ENCODE results near the gene TMEM106B.
"Not testable (repeated sequence)": the region's sequence is repeated elsewhere in the genome, so short reads cannot be mapped to it uniquely, and the experiment has no call there.

Gene TMEM106B

DNA sequence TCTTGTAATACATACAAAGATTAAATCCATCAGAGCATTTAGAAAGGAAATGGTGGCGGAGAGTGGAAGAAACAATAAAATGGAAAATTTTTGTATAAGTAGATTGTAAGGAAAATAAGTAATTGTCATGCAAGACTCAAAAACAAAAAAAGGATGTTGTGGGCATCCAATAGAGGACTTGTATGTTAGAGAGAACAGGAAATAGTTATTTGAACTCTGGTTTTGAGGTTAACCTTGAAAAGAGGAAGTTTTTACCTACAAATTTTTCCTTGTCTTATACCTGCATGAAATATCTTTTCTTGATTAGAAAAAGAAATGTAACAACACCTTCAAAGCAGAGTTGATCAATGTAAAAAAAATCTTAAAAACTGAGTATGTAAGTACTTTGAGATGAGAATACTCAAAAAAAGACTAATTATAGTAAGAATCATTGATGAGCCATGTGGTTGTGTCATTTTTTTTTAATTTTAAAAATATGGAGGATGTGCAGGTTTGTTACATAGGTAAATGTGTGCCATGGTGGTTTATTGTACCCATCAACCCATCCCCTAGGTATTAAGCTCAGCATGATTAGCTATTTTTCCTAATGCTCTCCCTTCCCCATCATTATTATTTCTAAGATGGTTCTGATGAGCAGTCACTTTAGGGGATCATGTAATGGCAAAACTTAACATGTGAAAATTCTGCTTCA is 11.9 kb downstream of the TMEM106B start:
- peak overlapping the region; percentile 30 for H3K4me2 ChIP-seq (ENCODE audit: low read length)
- peaks cover 25% of the 10 kb centered on the region for H3K4me1 ChIP-seq (ENCODE audit: control insufficient read depth, low read length)

DNA sequence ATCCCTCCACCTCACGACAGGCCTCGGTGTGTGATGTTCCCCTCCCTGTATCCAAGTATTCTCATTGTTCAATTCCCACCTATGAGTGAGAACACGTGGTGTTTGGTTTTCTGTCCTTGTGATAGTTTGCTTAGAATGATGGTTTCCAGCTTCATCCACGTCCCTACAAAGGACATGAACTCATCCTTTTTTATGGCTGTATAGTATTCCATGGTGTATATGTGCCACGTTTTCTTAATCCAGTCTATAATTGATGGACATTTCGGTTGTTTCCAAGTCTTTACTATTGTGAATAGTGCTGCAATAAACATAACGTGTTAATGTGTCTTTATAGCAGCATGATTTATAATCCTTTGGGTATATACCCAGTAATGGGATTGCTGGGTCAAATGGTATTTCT is 13.9 kb downstream of the TMEM106B start:
- H4K20me1 ChIP-seq (ENCODE audit: control insufficient read depth, insufficient read depth, low read depth, low read length); H3F3A ChIP-seq (ENCODE audit: control insufficient read depth, insufficient read depth); H3K9me2 ChIP-seq (replicated peaks; ENCODE audit: control insufficient read depth, low read length); H3K27ac ChIP-seq (ENCODE audit: low read depth, low read length); H3K4me3 ChIP-seq (ENCODE audit: low read length); H3K27me3 ChIP-seq (ENCODE audit: control insufficient read depth, low read length); H3K4me2 ChIP-seq (ENCODE audit: low read length); H3K79me2 ChIP-seq (ENCODE audit: control insufficient read depth, low read length); H3K9me3 ChIP-seq (ENCODE audit: control insufficient read depth, insufficient read depth, low read length): not testable (repeated sequence)
- H3K36me3 ChIP-seq (ENCODE audit: control insufficient read depth, low read length) = peaks cover 27% of the 10 kb centered on the region
- peaks cover 25% of the 10 kb centered on the region for H3K4me1 ChIP-seq (ENCODE audit: control insufficient read depth, low read length)

More for the DNA sequence above, 11.9 kb downstream of the TMEM106B start:
- no peaks in the 10 kb centered on the region for H3K27me3 ChIP-seq (ENCODE audit: control insufficient read depth, low read length)
- no peaks in the 10 kb centered on the region for H3F3A ChIP-seq (ENCODE audit: control insufficient read depth, insufficient read depth)
- TF ChIP-seq, protein P1, sequence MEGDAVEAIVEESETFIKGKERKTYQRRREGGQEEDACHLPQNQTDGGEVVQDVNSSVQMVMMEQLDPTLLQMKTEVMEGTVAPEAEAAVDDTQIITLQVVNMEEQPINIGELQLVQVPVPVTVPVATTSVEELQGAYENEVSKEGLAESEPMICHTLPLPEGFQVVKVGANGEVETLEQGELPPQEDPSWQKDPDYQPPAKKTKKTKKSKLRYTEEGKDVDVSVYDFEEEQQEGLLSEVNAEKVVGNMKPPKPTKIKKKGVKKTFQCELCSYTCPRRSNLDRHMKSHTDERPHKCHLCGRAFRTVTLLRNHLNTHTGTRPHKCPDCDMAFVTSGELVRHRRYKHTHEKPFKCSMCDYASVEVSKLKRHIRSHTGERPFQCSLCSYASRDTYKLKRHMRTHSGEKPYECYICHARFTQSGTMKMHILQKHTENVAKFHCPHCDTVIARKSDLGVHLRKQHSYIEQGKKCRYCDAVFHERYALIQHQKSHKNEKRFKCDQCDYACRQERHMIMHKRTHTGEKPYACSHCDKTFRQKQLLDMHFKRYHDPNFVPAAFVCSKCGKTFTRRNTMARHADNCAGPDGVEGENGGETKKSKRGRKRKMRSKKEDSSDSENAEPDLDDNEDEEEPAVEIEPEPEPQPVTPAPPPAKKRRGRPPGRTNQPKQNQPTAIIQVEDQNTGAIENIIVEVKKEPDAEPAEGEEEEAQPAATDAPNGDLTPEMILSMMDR (IDR thresholded peaks at IDR 0.05; ENCODE audit: low read depth, low read length, poor library complexity, severe bottlenecking) = no peak
- TF ChIP-seq EZH2phosphoT487 (IDR thresholded peaks at IDR 0.05; ENCODE audit: borderline replicate concordance, low read length) = no peak
- H3K27ac ChIP-seq (ENCODE audit: low read depth, low read length) = peak overlapping the region; percentile 21
- H3K9me2 ChIP-seq (replicated peaks; ENCODE audit: control insufficient read depth, low read length) = no peaks in the 10 kb centered on the region; the same call in 1 of the 2 replicates
- H3K4me3 ChIP-seq (ENCODE audit: low read length) = no peak overlapping the region
- peaks cover 36% of the 10 kb centered on the region for H3K36me3 ChIP-seq (ENCODE audit: control insufficient read depth, low read length)
- no peaks in the 10 kb centered on the region for H3K79me2 ChIP-seq (ENCODE audit: control insufficient read depth, low read length)
- no peaks in the 10 kb centered on the region for H4K20me1 ChIP-seq (ENCODE audit: control insufficient read depth, insufficient read depth, low read depth, low read length)
- H3K9me3 ChIP-seq (ENCODE audit: control insufficient read depth, insufficient read depth, low read length) = no peaks in the 10 kb centered on the region

DNA sequence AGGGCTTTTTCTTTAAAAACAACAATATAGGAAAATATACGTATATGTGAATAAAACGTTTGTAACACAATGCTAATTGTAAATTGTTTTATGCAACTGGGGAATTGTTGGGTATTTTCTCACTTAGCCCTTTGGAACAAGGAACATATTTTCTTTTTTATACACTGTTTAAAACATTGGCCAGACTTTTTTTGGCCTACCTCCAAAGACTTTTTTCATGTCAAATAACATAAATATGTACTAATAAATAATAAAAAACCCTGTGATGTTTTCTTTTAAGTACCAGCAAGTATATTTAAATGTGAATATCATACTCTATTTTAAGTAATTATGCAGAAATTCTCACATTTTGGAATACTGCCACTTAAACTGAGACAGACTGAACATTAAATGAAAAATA is 15.7 kb downstream of the TMEM106B start:
- no peak overlapping the region for H3K4me2 ChIP-seq (ENCODE audit: low read length)
- H3F3A ChIP-seq (ENCODE audit: control insufficient read depth, insufficient read depth) = no peaks in the 10 kb centered on the region
- H3K36me3 ChIP-seq (ENCODE audit: control insufficient read depth, low read length) = peaks cover 16% of the 10 kb centered on the region

DNA sequence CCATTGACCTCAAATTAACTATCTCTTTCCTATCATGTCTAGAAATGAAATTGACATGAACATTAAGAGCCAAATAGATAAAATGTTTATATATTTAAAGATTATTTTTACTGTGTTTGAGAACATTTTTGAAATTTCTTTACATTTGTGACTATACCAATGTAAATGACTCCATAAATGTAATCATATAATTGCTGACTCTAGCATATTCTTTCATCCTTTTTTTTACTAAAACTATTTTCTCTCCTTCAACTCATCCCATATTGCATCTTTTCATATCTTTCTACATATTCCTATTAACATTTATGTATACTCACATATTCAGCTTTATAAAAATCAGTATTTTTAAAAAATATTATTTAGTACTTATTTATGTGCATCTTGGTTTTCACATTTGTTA is 16.9 kb downstream of the TMEM106B start:
- no peak overlapping the region for H3K27ac ChIP-seq (ENCODE audit: low read depth, low read length)
- H3K4me1 ChIP-seq (ENCODE audit: control insufficient read depth, low read length) = peaks cover 5% of the 10 kb centered on the region
- H3K27me3 ChIP-seq (ENCODE audit: control insufficient read depth, low read length) = no peaks in the 10 kb centered on the region
- H3K4me2 ChIP-seq (ENCODE audit: low read length) = no peak overlapping the region
- no peaks in the 10 kb centered on the region; the same call in 1 of the 2 replicates for H3K9me2 ChIP-seq (replicated peaks; ENCODE audit: control insufficient read depth, low read length)
- no peaks in the 10 kb centered on the region for H3K79me2 ChIP-seq (ENCODE audit: control insufficient read depth, low read length)
- TF ChIP-seq EZH2phosphoT487 (IDR thresholded peaks at IDR 0.05; ENCODE audit: borderline replicate concordance, low read length) = no peak
- no peaks in the 10 kb centered on the region for H4K20me1 ChIP-seq (ENCODE audit: control insufficient read depth, insufficient read depth, low read depth, low read length)
- no peaks in the 10 kb centered on the region for H3F3A ChIP-seq (ENCODE audit: control insufficient read depth, insufficient read depth)
- no peak overlapping the region for H3K4me3 ChIP-seq (ENCODE audit: low read length)
- H3K36me3 ChIP-seq (ENCODE audit: control insufficient read depth, low read length) = peaks cover 14% of the 10 kb centered on the region
- no peaks in the 10 kb centered on the region for H3K9me3 ChIP-seq (ENCODE audit: control insufficient read depth, insufficient read depth, low read length)

More for the DNA sequence above, 15.7 kb downstream of the TMEM106B start:
- TF ChIP-seq EZH2phosphoT487 (IDR thresholded peaks at IDR 0.05; ENCODE audit: borderline replicate concordance, low read length) = no peak
- TF ChIP-seq, protein P1 (IDR thresholded peaks at IDR 0.05; ENCODE audit: low read depth, low read length, poor library complexity, severe bottlenecking) = no peak
- Histone ChIP-seq H3K27ac (ENCODE audit: low read depth, low read length) (no peak overlapping the region), H3K9me3 (ENCODE audit: control insufficient read depth, insufficient read depth, low read length) (no peaks in the 10 kb centered on the region), H4K20me1 (ENCODE audit: control insufficient read depth, insufficient read depth, low read depth, low read length) (no peaks in the 10 kb centered on the region), H3K79me2 (ENCODE audit: control insufficient read depth, low read length) (no peaks in the 10 kb centered on the region), H3K27me3 (ENCODE audit: control insufficient read depth, low read length) (no peaks in the 10 kb centered on the region), H3K4me1 (ENCODE audit: control insufficient read depth, low read length) (peaks cover 15% of the 10 kb centered on the region), H3K9me2 (replicated peaks; ENCODE audit: control insufficient read depth, low read length) (no peaks in the 10 kb centered on the region; the same call in 1 of the 2 replicates), H3K4me3 (ENCODE audit: low read length) (no peak overlapping the region)

Measured in DOHH2 (cell line).